GM19372 (cell line): Measurements from ENCODE around the gene ZNF165.
A peak's percentile ranks its signal among the peaks of the same experiment; 100 is the strongest.
"Not testable (repeated sequence)": the region's sequence is repeated elsewhere in the genome, so short reads cannot be mapped to it uniquely, and the experiment has no call there.

Experiments used
- ATAC-seq: cut with Tn5 transposase; IDR thresholded peaks from one replicate; pipeline ENCODE4 v1.9.1; 2021; ENCODE audit warnings: mild to moderate bottlenecking, low read depth, moderate library complexity; ENCODE audit not compliant: unreplicated experiment

ZNF165 gene

GRCh38 chr6:28118217-28118616, 37.8 kb downstream of the ZNF165 start:
- no peak for ATAC-seq

DNA sequence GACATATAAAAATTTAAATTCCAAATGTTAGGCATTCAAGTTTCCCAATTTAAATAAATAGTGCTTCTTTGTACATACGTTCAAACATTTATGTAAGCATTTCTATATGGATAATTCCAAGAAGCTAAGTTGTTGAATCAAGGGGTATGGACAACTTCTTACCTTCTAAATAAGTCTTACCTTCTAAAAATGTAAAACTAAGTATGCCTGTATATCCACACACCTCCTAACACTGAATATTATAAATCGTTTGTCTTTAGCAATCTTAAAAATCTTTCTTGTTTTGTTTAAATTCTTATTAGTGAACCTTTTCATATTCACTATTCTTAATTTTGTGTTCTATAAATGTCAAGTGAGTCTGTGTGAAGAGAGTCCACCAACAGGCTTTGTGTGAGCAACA, 41.5 kb downstream of the ZNF165 start:
- no peak for ATAC-seq

DNA sequence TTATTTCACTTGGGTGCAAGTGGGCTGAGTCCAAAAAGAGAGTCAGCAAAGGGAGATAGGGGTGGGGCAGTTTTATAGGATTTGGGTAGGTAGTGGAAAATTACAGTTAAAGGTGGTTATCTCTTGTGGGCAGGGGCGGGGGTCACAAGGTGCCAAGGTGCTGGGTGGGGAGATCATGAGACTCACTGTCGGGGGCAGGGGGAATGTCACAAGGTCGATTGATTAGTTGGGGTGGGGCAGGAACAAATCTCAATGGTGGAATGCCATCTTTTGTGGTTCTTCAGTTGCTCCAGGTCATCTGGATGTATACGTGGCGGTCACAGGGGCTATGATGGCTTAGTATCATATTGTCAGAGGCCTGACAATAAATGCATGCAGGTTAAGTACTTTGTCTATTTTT, 41.9 kb downstream of the ZNF165 start:
- ATAC-seq: not testable (repeated sequence)

DNA sequence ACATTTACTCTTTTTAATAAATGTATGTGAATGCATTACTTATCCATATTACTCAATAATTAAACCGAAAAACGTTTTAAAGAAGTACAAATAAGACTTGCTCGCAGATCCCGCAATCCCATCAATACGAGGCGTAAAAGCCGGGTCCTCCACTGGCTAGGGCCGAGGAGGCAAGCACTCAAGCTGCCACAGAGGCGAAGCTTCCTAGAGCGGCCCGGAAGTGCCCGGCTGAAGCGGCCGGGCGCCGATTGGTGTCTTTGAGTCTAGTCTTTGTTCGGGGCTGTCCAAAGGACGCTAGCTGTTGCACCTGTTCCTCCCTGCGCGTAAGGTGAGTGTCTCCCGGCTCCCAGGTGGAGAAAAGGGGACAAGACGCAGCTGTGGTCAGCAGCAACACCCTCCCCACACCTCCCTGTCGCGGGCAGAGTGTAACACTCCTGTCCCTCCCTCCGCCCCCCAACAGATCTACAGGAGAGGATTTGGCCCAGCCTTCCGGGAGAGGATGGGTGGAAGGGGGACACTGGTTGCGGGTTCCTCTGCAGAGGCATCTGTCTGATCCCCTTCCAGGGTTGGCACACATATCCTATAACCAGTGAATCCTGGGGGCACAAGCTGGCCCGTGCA, 44.1 kb downstream of the ZNF165 start, which contains the start of gene ZSCAN16:
Gene ZSCAN16, plus strand, starts transcription at position 260 of the 621 bp plus-strand sequence. CDS start 835 bp downstream, outside the sequence.
- peak; percentile 100 for ATAC-seq

DNA sequence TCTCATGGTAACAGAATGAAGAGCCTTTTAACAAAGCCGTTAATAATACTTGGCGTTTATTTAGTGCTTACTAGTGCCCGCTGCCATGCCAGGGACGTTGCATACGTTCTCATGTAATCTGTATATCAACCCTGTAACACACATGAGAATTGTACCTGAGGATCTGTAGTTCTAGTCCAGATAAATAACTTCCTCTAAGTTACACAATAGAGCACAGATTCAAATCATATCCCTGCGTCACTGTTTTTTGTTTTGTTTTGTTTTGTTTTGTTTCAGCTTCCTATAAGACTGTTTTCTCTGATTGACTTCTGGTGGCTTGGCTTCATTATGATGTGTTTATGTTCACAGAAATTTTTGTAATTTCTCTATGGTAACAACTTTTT, 44.6 kb downstream of the ZNF165 start:
- ATAC-seq: no peak

GRCh38 chr6:28125401-28125800, 45.0 kb downstream of the ZNF165 start:
- ATAC-seq: no peak

DNA sequence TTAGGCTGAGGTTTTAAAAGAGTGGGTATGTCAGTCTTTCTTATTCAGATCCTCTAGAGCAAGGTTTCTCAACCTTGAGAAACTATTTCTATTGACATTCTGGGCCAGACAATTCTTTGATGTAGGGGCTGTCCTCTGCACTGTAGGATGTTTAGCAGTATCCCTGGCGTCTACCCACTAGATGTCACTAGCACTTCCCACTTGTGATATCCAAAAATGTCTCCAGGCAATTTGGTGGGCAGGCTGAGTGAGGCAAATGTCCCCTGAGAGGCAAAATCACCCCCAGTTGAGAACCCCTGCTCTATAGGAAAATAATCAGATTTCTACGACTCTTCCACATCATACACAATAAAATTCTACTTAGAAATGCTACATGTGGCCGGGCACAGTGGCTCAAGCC, 53.6 kb downstream of the ZNF165 start:
- ATAC-seq: no peak

GRCh38 chr6:28134716-28135115, 54.3 kb downstream of the ZNF165 start:
- ATAC-seq: no peak

DNA sequence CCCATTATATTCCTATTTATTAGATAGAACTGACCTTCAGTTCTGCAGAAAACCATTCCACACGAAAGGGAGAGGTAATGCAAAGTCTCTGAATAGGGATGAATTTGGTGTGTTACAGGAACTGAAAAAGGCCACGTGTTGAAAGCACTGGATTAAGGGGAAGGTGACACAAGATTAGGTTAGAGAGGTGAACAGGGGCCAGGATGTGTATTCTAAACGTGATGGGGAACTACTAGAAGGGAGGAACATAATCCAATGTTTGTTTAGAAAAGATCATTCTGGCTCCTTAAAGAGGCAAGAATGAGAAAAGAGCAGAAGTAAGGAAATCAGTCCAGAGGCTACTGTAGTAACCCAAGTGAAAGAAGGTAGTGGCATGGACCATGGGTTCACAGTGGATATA, 55.0 kb downstream of the ZNF165 start:
- ATAC-seq: no peak

DNA sequence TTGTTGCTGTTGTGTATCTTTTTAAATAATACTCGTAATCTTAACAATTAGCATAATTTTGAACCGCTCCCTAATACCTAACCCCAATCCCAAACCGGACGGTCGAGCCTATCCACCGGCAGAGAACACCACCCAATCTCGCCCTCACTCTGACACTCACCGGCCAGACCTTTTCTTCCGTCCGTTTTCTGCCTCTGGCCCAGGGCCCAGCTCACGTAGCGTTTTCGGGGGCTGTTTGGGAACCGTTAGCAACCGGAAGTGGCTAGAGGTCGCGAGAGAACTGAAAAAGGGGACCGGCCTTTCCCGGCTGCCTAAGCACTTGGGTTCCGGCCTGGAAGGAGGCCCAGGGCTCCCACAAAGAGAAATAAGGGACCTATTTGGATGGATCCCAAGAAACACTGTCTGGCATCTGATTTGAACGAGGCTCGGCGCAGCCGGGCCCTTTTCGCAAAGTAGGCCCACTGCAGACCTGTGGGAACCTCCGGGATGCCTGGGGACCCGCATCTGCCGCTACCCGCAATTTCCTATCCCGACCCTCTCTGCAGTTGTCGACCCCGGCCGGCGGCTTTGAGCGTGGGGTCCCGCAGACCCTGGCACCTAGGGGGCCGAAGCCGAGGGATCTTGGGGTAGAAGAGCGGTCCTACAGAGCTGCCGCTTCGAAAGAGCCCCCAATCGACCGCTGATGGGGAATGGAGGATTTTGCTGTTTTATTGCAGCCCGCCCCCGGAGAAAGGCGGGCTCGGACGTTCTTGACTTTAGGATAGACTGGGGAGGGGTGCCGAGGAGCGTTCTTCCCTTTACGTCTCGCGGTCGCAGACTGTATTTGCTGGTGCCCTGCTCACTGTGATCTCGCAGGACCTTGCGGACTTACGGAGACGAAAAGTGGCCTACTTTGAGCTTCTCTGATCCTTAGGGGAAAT, 56.5 kb downstream of the ZNF165 start:
- ATAC-seq: peak; percentile 63

- no peak for ATAC-seq
These were observed 57.2 kb downstream of the ZNF165 start for GRCh38 chr6:28137505-28137981.
